ENCODE measurements around the gene GSC2. TPM values are rescaled to one million over a fixed set of nuclear protein-coding genes. Genes with fewer than 3 reads are reported as not detected.

GSC2 gene
- total and polyA plus RNA-seq, 9 of the 15 experiments (the other 6 are each of a cell fraction or from before 2014, with no cell fraction given) = not detected

DNA sequence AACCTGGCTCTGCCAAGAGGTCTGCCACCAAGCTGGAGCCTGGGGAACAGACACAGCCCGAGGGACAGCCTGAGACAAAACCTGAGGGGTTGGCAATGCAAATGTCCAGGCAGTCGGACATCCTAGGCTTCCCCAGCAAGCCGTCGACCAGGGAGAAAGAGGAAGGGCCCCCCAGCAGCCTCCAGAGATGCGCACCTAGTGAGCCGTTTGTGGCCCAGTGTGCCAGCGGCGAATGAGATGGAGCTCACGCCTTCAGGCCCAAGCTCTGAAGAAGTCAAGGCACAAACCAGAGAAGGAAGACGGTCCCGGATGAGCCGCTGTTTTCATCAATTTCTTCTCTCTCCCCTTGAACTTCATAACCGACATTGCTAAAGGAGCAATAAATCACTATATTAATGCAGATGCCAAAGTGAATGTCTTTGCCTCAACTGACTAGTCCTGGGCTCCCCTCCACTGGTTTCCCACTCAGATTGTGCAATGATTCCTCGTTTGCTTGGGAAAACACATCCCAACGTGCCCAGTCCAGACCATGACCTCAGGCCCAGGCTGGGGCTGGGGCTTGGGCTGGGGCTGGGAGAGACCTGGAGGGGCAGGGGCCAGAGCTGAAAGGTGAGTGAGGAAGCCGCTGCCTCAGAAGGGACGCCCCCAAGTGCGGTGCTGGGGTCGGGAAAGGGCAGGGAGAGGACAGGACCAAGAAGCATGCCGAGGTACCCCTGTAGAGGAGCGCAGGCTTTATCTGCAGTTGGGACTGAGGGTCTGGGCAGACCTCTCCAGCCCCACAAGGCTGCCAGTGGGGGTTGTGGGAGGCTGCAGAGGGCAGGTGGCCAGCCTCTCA is 24.4 kb downstream of the GSC2 start:
- ChIA-PET POLR2A (interaction anchor here (0.5 to 5.0 kb wide), 16 partner anchors 9 to 1166 kb away, joined by 3 to 44 read pairs (median 3); partner anchors contain the start of gene ESS2), CTCF (ENCODE audit: low intra/inter-chr PET ratio) (no interaction called here)
- FAIRE-seq (no peak), ATAC-seq (no peak), DNase-seq (ENCODE audit: extremely low read depth in 1 of 4, low spot score in 3 of 4) (no peak)
- H4K20me1 ChIP-seq (replicated peaks; ENCODE audit: control insufficient read depth, insufficient read depth, low read length) = peaks cover 21% of the 10 kb centered on the region
- WGBS (ENCODE audit: insufficient coverage, low coverage, missing lambda C conversion rate) = 30% methylated on average over 21 of the region's 21 CpGs
- in situ Hi-C loops (cut with MboI) = no loop called here
- peaks cover 18 to 30% of the 10 kb centered on the region in 2 experiments; a peak in 4 of 5 replicates for H3K27me3 ChIP-seq (ENCODE audit: control insufficient read depth in 2 of 2, insufficient read depth in 2 of 2, low read length in 2 of 2)
- no peak overlapping the region for H2AFZ ChIP-seq (ENCODE audit: low read depth, low read length)
- H3K36me3 ChIP-seq (ENCODE audit: control insufficient read depth, insufficient read depth, low read length) = 0 out of 3 replicates have a peak, but pooled peaks cover 1% of the 10 kb centered on the region
- H3K9me3 ChIP-seq (replicated peaks; ENCODE audit: control insufficient read depth, insufficient read depth, low read depth, low read length) = no peaks in the 10 kb centered on the region
- H3K9me1 ChIP-seq (ENCODE audit: control insufficient read depth, insufficient read depth, low read length) = peaks cover 3% of the 10 kb centered on the region
- TF ChIP-seq HDAC6 (IDR thresholded peaks at IDR 0.05; ENCODE audit: low read depth, low read length) = 0 out of 2 replicates have a peak, but pooled peaks have one; percentile 24
- TF ChIP-seq, protein P1, sequence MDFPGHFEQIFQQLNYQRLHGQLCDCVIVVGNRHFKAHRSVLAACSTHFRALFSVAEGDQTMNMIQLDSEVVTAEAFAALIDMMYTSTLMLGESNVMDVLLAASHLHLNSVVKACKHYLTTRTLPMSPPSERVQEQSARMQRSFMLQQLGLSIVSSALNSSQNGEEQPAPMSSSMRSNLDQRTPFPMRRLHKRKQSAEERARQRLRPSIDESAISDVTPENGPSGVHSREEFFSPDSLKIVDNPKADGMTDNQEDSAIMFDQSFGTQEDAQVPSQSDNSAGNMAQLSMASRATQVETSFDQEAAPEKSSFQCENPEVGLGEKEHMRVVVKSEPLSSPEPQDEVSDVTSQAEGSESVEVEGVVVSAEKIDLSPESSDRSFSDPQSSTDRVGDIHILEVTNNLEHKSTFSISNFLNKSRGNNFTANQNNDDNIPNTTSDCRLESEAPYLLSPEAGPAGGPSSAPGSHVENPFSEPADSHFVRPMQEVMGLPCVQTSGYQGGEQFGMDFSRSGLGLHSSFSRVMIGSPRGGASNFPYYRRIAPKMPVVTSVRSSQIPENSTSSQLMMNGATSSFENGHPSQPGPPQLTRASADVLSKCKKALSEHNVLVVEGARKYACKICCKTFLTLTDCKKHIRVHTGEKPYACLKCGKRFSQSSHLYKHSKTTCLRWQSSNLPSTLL (IDR thresholded peaks at IDR 0.05) = no peak
- no peak for TF ChIP-seq TCF7L2 (IDR thresholded peaks at IDR 0.05; ENCODE audit: low read depth, low read length)
- TF ChIP-seq SPI1 (IDR thresholded peaks at IDR 0.05; ENCODE audit: borderline replicate concordance, low read depth, low read length) = 0 out of 2 replicates have a peak, but pooled peaks have one; percentile 38
- peak; percentile 88 for TF ChIP-seq CEBPB (tag; IDR thresholded peaks at IDR 0.05)
- TF ChIP-seq MEIS2 (IDR thresholded peaks at IDR 0.05; ENCODE audit: partially characterized antibody) = peak; percentile 77
- TF ChIP-seq ZNF780A (CRISPR knock-in tag; IDR thresholded peaks at IDR 0.05) = no peak
- peak; percentile 49; the same call in 1 of the 2 replicates for TF ChIP-seq MCM3 (IDR thresholded peaks at IDR 0.05)
- TF ChIP-seq, protein P2, sequence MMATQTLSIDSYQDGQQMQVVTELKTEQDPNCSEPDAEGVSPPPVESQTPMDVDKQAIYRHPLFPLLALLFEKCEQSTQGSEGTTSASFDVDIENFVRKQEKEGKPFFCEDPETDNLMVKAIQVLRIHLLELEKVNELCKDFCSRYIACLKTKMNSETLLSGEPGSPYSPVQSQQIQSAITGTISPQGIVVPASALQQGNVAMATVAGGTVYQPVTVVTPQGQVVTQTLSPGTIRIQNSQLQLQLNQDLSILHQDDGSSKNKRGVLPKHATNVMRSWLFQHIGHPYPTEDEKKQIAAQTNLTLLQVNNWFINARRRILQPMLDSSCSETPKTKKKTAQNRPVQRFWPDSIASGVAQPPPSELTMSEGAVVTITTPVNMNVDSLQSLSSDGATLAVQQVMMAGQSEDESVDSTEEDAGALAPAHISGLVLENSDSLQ (IDR thresholded peaks at IDR 0.05) = peak; percentile 63; the same call in 1 of the 2 replicates
- TF ChIP-seq PHF8 (IDR thresholded peaks at IDR 0.05; ENCODE audit: borderline replicate concordance, low read length) = peak; percentile 9; the same call in 1 of the 2 replicates
- TF ChIP-seq, protein P3, sequence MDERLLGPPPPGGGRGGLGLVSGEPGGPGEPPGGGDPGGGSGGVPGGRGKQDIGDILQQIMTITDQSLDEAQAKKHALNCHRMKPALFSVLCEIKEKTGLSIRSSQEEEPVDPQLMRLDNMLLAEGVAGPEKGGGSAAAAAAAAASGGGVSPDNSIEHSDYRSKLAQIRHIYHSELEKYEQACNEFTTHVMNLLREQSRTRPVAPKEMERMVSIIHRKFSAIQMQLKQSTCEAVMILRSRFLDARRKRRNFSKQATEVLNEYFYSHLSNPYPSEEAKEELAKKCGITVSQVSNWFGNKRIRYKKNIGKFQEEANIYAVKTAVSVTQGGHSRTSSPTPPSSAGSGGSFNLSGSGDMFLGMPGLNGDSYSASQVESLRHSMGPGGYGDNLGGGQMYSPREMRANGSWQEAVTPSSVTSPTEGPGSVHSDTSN (CRISPR knock-in tag; IDR thresholded peaks at IDR 0.05; ENCODE audit: low read depth) = no peak
- TF ChIP-seq, protein P3 (tag; conservative IDR thresholded peaks at IDR 0.05; ENCODE audit: low read depth) = peak; percentile 61
- no peak overlapping the region for H3K4me3 ChIP-seq
- no peak overlapping the region for H3K27ac ChIP-seq (ENCODE audit: extremely low read depth, low read depth, low read length)
- peaks cover 15% of the 10 kb centered on the region for H3K79me2 ChIP-seq (ENCODE audit: control insufficient read depth, insufficient read depth, low read length)
- H3K4me2 ChIP-seq (ENCODE audit: insufficient read depth, low read length) = no peak overlapping the region
- peak overlapping the region in 1 of 2 experiments; percentile 8; a peak in 2 of 4 replicates for H3K9ac ChIP-seq (ENCODE audit: insufficient read depth in 1 of 2, low read depth in 2 of 2, low read length in 2 of 2)
- no TSS peak for BruUV-seq (replicated peaks)
- peaks cover 15 to 43% of the 10 kb centered on the region in 2 experiments for H3K4me1 ChIP-seq (replicated peaks in 1 of 2; ENCODE audit: control insufficient read depth in 2 of 2, insufficient read depth in 2 of 2, low read length in 2 of 2)
- intact Hi-C loops (cut with micrococcal nuclease) = loop anchor here (10.0 kb wide), 1 partner anchor 499 kb away; no protein-coding TSS in a partner anchor

Measured in K562 (cell line).